Upper lobe of left lung (tissue), 4 donors: ENCODE results near the gene DACT1.

Experiments
- CTCF ChIP-seq, 6 experiments: fragments of 450-650 bp in 4 of 6; fragments of 200-600 bp in 2 of 6; sonication (generic) in 2 of 6; IDR thresholded peaks; one replicate each; pipeline ENCODE4 v1.5.1; 2016 to 2019; ENCODE audit warnings: antibody characterized with exemption in 6 of 6
- POLR2A ChIP-seq, 4 donors: fragments of 450-650 bp; IDR thresholded peaks; one replicate each; pipeline ENCODE4 v1.5.1; 2016 to 2017; ENCODE audit warnings: antibody characterized with exemption in 4 of 4, mild to moderate bottlenecking in 2 of 4

DNA sequence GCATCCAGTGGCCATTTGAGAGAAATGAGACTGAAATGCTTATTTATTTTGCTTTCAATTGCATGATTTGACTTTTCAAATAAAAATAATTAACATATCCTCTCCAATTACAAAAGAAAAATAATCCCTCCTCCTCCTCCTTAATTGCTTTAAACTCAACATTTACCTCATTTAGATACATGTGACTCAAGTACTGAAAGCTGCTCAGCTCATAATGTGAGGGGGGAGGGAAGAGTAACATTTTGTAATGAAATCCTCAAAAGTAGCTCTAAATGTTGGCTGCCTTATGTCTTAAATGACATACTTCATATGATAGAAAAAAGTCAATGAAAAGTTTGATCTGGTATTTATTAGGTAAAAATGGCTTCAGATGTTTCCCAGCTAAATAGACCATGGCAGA, 29.0 kb downstream of the DACT1 start:
- no peak for TF ChIP-seq POLR2A (IDR thresholded peaks at IDR 0.05)
- TF ChIP-seq CTCF (IDR thresholded peaks at IDR 0.05): no peak
